Activated CD8-positive, alpha-beta memory T cell treated with anti-CD3 and anti-CD28 coated beads, Interleukin-2, amount 50 U/mL, for 48 hours (primary cell): ENCODE data around the gene KCNQ4.
A peak's percentile ranks its signal among the peaks of the same experiment; 100 is the strongest.

ENCODE experiments used
- DNase-seq: peaks from one replicate; pipeline ENCODE4 v3.0.0-alpha.2; 2020

KCNQ4 gene

GRCh38 chr1:40797668-40798010 lies 14.1 kb downstream of the KCNQ4 start:
- DNase-seq, result no peak

GRCh38 chr1:40798366-40799281 lies 15.0 kb downstream of the KCNQ4 start:
- DNase-seq, result no peak

- DNase-seq, result no peak
These were observed 15.8 kb downstream of the KCNQ4 start for GRCh38 chr1:40799351-40799867.

GRCh38 chr1:40801742-40802077 lies 18.1 kb downstream of the KCNQ4 start:
- DNase-seq, result no peak

GRCh38 chr1:40802078-40802741 lies 18.6 kb downstream of the KCNQ4 start:
- peak; percentile 91 for DNase-seq

- no peak for DNase-seq
These were observed 19.1 kb downstream of the KCNQ4 start for GRCh38 chr1:40802742-40803113.

GRCh38 chr1:40803447-40803846 lies 19.9 kb downstream of the KCNQ4 start:
- no peak for DNase-seq

GRCh38 chr1:40803902-40804301 lies 20.3 kb downstream of the KCNQ4 start:
- DNase-seq, result no peak

GRCh38 chr1:40806240-40806639 lies 22.7 kb downstream of the KCNQ4 start:
- no peak for DNase-seq

- no peak for DNase-seq
These were observed 23.4 kb downstream of the KCNQ4 start for GRCh38 chr1:40806731-40807695.

- DNase-seq, result no peak
These were observed 24.4 kb downstream of the KCNQ4 start for GRCh38 chr1:40808002-40808401.

- no peak for DNase-seq
These were observed 24.9 kb downstream of the KCNQ4 start for GRCh38 chr1:40808444-40808843.

GRCh38 chr1:40808909-40809308 lies 25.3 kb downstream of the KCNQ4 start:
- DNase-seq, result no peak

- DNase-seq, result no peak
These were observed 27.3 kb downstream of the KCNQ4 start for GRCh38 chr1:40810927-40811326.

- DNase-seq, result no peak
These were observed 31.8 kb downstream of the KCNQ4 start for GRCh38 chr1:40815420-40815819.

- peak; percentile 67 for DNase-seq
These were observed 34.2 kb downstream of the KCNQ4 start for GRCh38 chr1:40817791-40818263.

- peak; percentile 89 for DNase-seq
These were observed 34.8 kb downstream of the KCNQ4 start for GRCh38 chr1:40818264-40818961.

GRCh38 chr1:40819101-40819500 lies 35.5 kb downstream of the KCNQ4 start:
- DNase-seq, result no peak

- DNase-seq, result no peak
These were observed 36.7 kb downstream of the KCNQ4 start for GRCh38 chr1:40820251-40820797.

GRCh38 chr1:40820911-40821693 lies 37.5 kb downstream of the KCNQ4 start:
- no peak for DNase-seq

GRCh38 chr1:40822890-40823289 lies 39.3 kb downstream of the KCNQ4 start:
- DNase-seq, result no peak
